HG03558 (cell line): ENCODE measurements around the gene CLDND2.

Experiments used
- ATAC-seq: cut with Tn5 transposase; IDR thresholded peaks from one replicate; pipeline ENCODE4 v1.9.1; 2021; ENCODE audit warnings: moderate number of reproducible peaks; ENCODE audit not compliant: unreplicated experiment; ENCODE audit errors: extremely low read depth

Gene CLDND2

GRCh38 chr19:51337141-51337860 lies 31.5 kb downstream of the CLDND2 start:
- ATAC-seq: no peak

- ATAC-seq: no peak
These were observed 34.9 kb downstream of the CLDND2 start for GRCh38 chr19:51333836-51334460.

GRCh38 chr19:51331716-51332115 lies 37.1 kb downstream of the CLDND2 start:
- no peak for ATAC-seq

- no peak for ATAC-seq
These were observed 37.6 kb downstream of the CLDND2 start for GRCh38 chr19:51331193-51331592.

- ATAC-seq: no peak
These were observed 38.4 kb downstream of the CLDND2 start for GRCh38 chr19:51330366-51330765.

GRCh38 chr19:51329411-51329810 lies 39.4 kb downstream of the CLDND2 start:
- ATAC-seq: no peak

GRCh38 chr19:51327066-51328001 lies 41.5 kb downstream of the CLDND2 start:
- ATAC-seq: no peak

- no peak for ATAC-seq
These were observed 42.4 kb downstream of the CLDND2 start for GRCh38 chr19:51326216-51327065.

- ATAC-seq: no peak
These were observed 43.4 kb downstream of the CLDND2 start for GRCh38 chr19:51325161-51325976.

- no peak for ATAC-seq
These were observed 44.7 kb downstream of the CLDND2 start for GRCh38 chr19:51324167-51324481.

GRCh38 chr19:51323481-51324166 lies 45.2 kb downstream of the CLDND2 start:
- ATAC-seq: no peak

GRCh38 chr19:51321799-51322198 lies 47.0 kb downstream of the CLDND2 start:
- ATAC-seq: no peak

- no peak for ATAC-seq
These were observed 48.5 kb downstream of the CLDND2 start for GRCh38 chr19:51320280-51320657.

- no peak for ATAC-seq
These were observed 49.0 kb downstream of the CLDND2 start for GRCh38 chr19:51319649-51320279.

- ATAC-seq: no peak
These were observed 49.8 kb downstream of the CLDND2 start for GRCh38 chr19:51318687-51319648.

- no peak for ATAC-seq
These were observed 50.8 kb downstream of the CLDND2 start for GRCh38 chr19:51317968-51318367.

GRCh38 chr19:51317376-51317775 lies 51.4 kb downstream of the CLDND2 start:
- no peak for ATAC-seq
